ENCODE measurements around the gene IFIT3. TPM values are rescaled to one million over a fixed set of nuclear protein-coding genes. Genes with fewer than 3 reads are reported as not detected.

The IFIT3 gene
- total RNA-seq, 2 donors from 2014 or later, result 2.3 to 3.9 TPM

- 69% methylated on average over 5 of the region's 5 CpGs for WGBS, 2 donors
- Histone ChIP-seq H3K4me1 (peaks cover 29% of the 10 kb centered on the region), H3K27ac (peak overlapping the region in 1 of 4 donors; percentile 27), H3K36me3 (replicated peaks in 1 of 2; ENCODE audit: insufficient read depth in 1 of 2, low read depth in 2 of 2) (no peaks in the 10 kb centered on the region), H3K9me3 (no peaks in the 10 kb centered on the region), H3K27me3 (no peaks in the 10 kb centered on the region), H3K4me3 (no peak overlapping the region)
- intact Hi-C loops (cut with DNase I), result no loop called here
- ATAC-seq (no peak), DNase-seq (peak in 1 of 4 donors; percentile 18)
- TF ChIP-seq CTCF (IDR thresholded peaks at IDR 0.05) (peak in 4 of 7 experiments; percentile 13 to 43 (median 38)), POLR2A (IDR thresholded peaks at IDR 0.05) (no peak)
Measured at GRCh38 chr10:89369156-89370105, 41.6 kb downstream of the IFIT3 start.

GRCh38 chr10:89371079-89371478 is 43.3 kb downstream of the IFIT3 start:
- H3K36me3 ChIP-seq (replicated peaks in 1 of 2; ENCODE audit: insufficient read depth in 1 of 2, low read depth in 2 of 2), result no peaks in the 10 kb centered on the region
- H3K9me3 ChIP-seq, result no peaks in the 10 kb centered on the region
- no peak overlapping the region for H3K4me3 ChIP-seq
- H3K27me3 ChIP-seq, result no peaks in the 10 kb centered on the region
- H3K4me1 ChIP-seq, result peaks cover 44% of the 10 kb centered on the region
- no peak for DNase-seq
- TF ChIP-seq CTCF (IDR thresholded peaks at IDR 0.05) (no peak), POLR2A (IDR thresholded peaks at IDR 0.05) (no peak)
- intact Hi-C loops (cut with DNase I), result no loop called here
- ATAC-seq, result no peak
- no peak overlapping the region for H3K27ac ChIP-seq

- intact Hi-C loops (cut with DNase I), result no loop called here
Measured at GRCh38 chr10:89371987-89372386, 44.2 kb downstream of the IFIT3 start.

GRCh38 chr10:89373916-89374711 is 46.3 kb downstream of the IFIT3 start:
- TF ChIP-seq POLR2A (IDR thresholded peaks at IDR 0.05) (peak in 2 of 3 donors; percentile 24 to 31), CTCF (IDR thresholded peaks at IDR 0.05) (peak in 2 of 7 experiments; percentile 9 to 16)
- 0 to 4% methylated on average over 3 of the region's 3 CpGs for WGBS, 2 donors
- H3K36me3 ChIP-seq (replicated peaks in 1 of 2; ENCODE audit: insufficient read depth in 1 of 2, low read depth in 2 of 2), result no peaks in the 10 kb centered on the region
- DNase-seq, result peak; percentile 90 to 97 (median 96)
- peak overlapping the region; percentile 84 to 96 (median 89) for H3K27ac ChIP-seq
- peaks cover 34% of the 10 kb centered on the region for H3K4me1 ChIP-seq
- peak; percentile 99 for ATAC-seq
- H3K4me3 ChIP-seq, result no peak overlapping the region
- H3K27me3 ChIP-seq, result no peaks in the 10 kb centered on the region
- intact Hi-C loops (cut with DNase I), result no loop called here
- H3K9me3 ChIP-seq, result no peaks in the 10 kb centered on the region

More at GRCh38 chr10:89371987-89372386, 44.2 kb downstream of the IFIT3 start:
- TF ChIP-seq CTCF (IDR thresholded peaks at IDR 0.05) (no peak), POLR2A (IDR thresholded peaks at IDR 0.05) (no peak)
- Histone ChIP-seq H3K27ac (peak overlapping the region in 1 of 4 donors; percentile 40), H3K4me1 (peaks cover 44% of the 10 kb centered on the region), H3K4me3 (no peak overlapping the region), H3K9me3 (no peaks in the 10 kb centered on the region), H3K27me3 (no peaks in the 10 kb centered on the region), H3K36me3 (replicated peaks in 1 of 2; ENCODE audit: insufficient read depth in 1 of 2, low read depth in 2 of 2) (no peaks in the 10 kb centered on the region)
- DNase-seq, result no peak
- whole genome bisulfite sequencing, 2 donors, result 63 to 89% methylated on average over 3 of the region's 3 CpGs
- ATAC-seq, result no peak

All from body of pancreas (tissue), 4 donors.